ENCODE results near the gene CASKIN1. TPM values are rescaled to one million over a fixed set of nuclear protein-coding genes. Genes with fewer than 3 reads are reported as not detected.

Gene CASKIN1
- polyA plus RNA-seq, 12 donors, result 1.3 to 4.1 (median 2.1) TPM; not detected in 2

DNA sequence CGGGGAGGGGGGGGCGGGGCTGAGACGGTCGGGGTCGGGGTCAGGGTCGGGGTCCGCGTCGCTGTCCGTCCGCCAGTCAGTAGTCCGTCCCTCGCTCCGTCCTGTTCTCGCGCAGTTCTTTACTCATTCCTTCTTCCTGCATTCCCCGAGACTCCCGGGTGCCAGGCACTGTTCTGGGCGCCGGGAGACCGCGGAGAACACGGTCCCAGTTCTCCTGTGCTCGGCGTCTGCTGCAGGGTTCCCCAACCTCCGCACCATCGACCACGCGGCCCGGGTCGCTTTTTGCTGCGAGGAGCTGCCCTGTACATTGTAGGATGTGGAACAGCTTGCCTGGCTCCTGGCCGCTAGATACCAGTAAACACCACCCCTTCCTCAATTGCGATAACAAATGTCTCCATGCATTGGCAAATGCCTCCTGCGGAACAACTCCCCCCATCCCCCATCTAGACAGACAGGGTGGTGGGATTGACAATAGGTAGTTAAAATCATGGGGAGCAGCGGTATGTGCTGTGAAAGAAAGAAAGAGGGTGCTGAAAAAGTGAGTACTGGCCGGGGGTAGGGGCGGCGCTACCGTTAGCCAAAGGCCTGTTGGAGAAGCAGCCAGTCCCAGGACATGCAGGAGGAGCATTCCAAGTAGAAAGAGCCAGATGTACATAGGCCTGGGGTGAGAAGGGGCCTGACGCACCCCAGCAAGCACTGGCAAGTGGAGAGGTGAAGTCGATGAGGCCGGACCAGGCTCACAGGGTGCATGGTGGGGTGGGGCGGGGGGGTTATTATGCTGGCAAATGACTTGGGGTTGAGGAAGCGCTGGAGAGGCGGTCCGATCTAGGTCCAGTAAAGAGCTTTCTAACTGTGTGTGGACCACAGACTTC lies 40.2 kb downstream of the CASKIN1 start:
- DNase-seq, result peak; percentile 61

DNA sequence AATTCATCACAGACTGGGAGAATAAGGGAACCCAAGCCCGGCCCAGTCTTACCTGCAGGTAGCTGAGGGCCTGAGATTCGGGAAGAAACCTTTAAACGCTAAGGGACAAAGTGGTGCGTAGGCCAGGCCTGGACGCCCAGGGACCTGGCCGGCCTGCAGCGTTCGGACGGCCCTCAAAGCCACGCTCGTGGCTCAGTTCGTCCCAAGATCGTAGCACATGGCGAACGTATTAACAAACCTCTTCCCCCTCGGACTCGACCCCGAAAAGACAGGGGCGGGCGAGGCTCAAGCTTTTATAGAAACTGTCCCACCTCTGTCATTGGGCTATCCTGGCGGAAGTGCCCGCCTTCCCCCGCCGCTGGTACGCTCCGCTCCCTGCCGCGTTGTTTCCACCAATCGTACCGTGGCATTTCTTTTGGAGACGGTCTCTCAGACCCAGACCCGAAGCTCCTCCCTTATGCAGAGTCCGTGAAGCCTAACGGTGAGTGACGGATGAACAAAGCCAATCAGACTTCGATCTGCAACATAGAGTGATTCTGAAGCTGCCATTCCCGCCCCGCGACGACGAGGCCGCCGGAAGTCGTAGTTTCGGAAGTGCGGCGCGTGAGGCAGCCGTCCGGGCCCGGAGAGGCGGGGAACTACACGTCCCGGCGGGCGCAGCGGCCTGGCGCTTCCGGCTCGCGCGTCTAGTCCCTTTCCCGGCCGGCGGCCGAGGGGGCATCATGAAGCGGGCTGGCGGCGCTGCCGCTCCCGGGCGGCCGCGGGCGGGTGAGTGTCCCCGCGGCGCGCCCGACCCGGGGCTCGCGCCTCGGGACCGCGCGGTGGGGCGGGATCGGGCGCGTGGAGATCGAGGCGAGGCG lies 41.1 kb downstream of the CASKIN1 start, which contains the start of gene TRAF7:
Gene TRAF7, plus strand, starts transcription at position 692 of the 860 bp plus-strand sequence. CDS start 8,139 bp downstream, outside the sequence.
- DNase-seq, result peak; percentile 100

DNA sequence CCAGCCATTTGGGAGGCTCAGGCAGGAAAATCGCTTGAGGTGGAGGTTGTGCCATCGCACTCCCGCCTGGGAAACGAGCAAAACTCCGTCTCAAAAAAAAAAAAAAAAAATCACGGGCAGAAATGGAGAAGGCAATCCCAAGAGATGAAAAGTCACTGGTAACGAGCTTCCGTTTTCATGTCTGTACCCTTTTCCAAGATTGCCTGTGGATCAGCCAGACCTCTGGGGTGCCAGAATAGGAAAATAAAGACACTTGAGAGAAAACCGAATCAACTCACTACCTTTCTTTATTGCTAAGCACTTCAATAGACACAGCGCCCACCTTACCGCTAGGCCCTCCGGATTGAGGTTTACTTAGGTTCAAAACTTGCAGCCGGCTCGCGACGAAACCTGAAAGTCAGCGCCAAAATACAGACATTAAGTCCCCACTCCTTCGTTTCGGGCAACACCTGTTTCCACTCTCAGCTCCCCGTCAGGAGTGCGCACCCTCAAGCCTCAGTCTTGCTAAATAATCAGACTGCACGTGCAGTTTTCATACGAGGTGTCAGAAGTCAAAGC lies 41.8 kb downstream of the CASKIN1 start:
- DNase-seq, result no peak

DNA sequence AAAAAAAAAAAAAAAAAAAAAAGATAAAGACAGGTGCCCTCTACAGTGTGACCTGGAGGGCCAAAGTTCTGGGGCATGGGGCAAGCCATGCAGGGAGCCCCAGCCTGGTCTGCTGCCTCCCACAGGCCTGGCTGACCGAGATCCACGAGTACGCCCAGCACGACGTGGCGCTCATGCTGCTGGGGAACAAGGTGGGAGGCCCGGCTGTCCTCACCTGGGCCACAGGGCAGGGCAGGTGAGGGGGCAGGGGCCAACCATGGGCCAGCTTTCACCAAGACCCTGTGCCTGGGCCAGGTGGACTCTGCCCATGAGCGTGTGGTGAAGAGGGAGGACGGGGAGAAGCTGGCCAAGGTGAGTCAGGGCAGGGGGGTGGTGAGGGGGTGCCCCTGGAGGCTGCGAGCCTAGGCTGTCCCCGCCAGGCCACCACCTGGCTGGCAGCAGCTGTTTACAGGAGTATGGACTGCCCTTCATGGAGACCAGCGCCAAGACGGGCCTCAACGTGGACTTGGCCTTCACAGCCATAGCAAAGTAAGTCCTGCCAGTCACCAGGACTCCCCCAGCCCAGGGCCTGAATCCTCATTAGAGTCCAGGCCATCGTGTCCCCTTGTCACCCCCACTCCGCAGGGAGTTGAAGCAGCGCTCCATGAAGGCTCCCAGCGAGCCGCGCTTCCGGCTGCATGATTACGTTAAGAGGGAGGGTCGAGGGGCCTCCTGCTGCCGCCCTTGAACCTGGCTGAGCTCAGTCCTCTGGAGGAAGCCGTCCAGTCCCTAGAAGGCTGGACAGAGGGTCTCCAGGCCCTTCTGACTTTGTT lies 43.5 kb downstream of the CASKIN1 start:
- no peak for DNase-seq

DNA sequence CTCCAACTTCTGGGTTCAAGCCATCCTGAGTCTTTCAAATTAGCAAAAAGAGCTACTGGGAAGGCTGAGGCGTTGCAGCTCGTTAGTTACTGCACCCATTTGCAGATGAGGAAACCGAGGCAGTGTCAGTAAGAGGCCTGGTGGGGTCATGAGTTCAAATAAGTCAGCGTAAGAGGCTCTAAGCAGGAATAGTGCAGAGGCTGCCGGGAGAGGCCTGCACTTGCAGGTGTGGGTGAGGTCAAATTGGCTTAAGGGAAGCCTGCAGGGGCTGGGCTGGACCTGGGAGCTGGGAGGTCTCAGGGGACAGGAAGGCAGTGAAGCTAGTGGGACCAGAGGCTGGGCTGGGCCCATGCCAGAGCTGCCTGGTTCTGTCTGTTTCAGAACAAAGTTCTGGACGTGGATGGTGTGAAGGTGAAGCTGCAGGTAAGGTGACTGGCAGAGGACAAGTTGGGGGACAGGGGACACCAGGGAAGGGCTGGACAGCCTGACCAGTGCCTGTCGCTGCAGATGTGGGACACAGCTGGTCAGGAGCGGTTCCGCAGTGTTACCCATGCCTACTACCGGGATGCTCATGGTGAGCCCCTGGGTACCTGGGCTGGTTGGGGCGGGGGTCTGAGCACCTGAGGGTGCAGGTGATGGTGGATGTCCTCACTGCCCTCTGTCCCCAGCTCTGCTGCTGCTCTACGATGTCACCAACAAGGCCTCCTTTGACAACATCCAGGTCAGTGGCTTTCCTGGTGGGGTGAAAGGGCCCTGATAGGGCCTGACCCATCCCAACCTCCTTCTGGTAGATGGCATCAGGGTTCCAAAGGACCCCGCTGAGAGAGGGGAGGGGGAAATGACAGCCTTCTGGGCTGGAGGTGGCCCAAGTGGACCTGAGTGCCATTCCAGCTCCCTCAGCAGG lies 45.0 kb downstream of the CASKIN1 start:
- DNase-seq, result no peak

GRCh38 chr16:2150418-2151187 lies 45.8 kb downstream of the CASKIN1 start:
- DNase-seq, result no peak

DNA sequence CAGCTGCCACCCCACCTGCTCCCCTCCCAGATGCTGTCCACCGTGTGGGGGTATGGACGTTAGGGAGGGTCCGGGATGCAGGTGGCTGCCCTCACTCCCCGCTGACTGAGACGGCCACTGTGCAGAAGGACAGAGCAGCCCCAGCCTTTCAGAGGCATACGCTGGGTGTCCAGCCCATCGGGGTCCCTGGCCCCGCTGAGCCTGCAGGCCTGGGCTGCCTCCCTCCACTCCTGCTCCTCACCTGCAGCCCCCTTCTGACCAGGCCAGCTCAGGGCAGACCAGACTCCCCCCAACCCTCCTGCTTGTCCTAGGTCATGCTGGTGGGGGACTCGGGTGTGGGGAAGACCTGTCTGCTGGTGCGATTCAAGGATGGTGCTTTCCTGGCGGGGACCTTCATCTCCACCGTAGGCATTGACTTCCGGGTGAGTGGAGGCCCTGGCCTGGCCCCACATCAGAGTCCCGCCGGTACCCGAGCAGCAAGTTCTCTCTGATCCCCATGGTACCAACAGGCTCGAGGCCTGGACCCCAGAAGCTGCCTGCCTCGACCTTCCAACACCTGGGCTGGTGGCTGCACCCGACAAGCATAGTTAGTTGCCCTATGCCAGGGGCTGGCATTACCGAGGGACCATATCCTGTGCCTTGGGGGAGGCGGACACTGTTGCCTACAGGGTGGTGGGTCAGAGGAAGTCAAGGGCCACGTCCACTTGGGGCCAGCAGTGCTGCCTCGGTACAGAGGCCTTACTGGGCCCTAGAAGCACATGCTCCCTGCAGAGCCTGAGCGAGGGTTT lies 46.6 kb downstream of the CASKIN1 start:
- no peak for DNase-seq

- no peak for DNase-seq
Measured at GRCh38 chr16:2148714-2149629, 47.4 kb downstream of the CASKIN1 start.

GRCh38 chr16:2147981-2148671 lies 48.3 kb downstream of the CASKIN1 start, which contains the start of gene RAB26:
Gene RAB26 (plus strand): TSS chr16:2148625. CDS start chr16:2148784, 159 bp downstream.
- DNase-seq, result peak; percentile 67

GRCh38 chr16:2147378-2147777 lies 49.0 kb downstream of the CASKIN1 start:
- no peak for DNase-seq

GRCh38 chr16:2145843-2146242 lies 50.6 kb downstream of the CASKIN1 start:
- DNase-seq, result no peak

DNA sequence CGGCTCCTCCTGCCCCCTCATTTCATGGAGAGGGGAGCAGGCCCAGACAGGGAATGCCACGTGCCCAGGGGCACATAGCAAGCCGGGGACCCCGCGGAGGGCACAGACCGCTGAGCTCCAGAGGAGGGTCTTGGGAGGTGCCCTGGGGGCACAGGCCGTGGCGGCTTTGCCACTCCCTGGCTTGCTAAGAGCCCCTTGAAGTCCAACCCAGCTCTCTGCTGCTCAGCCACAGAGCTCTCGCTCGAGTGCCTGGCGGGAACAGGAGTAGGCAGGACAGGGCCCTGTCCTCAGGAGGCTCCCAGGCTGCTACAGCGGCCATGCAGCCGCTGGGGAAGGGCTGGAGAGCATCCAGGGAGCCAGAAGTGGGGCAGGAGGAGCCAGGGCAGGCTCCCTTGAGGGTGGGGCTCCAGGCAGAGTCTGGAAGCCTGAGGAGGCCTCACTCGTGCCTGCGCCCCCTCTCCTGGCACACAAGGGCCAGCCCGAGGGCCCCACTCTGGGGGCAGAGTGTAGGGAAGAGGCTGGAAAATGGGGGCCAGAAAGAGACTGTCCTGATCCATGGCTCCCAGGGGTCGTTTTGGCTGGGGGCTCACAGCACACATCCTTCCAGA lies 52.4 kb downstream of the CASKIN1 start:
- no peak for DNase-seq

DNA sequence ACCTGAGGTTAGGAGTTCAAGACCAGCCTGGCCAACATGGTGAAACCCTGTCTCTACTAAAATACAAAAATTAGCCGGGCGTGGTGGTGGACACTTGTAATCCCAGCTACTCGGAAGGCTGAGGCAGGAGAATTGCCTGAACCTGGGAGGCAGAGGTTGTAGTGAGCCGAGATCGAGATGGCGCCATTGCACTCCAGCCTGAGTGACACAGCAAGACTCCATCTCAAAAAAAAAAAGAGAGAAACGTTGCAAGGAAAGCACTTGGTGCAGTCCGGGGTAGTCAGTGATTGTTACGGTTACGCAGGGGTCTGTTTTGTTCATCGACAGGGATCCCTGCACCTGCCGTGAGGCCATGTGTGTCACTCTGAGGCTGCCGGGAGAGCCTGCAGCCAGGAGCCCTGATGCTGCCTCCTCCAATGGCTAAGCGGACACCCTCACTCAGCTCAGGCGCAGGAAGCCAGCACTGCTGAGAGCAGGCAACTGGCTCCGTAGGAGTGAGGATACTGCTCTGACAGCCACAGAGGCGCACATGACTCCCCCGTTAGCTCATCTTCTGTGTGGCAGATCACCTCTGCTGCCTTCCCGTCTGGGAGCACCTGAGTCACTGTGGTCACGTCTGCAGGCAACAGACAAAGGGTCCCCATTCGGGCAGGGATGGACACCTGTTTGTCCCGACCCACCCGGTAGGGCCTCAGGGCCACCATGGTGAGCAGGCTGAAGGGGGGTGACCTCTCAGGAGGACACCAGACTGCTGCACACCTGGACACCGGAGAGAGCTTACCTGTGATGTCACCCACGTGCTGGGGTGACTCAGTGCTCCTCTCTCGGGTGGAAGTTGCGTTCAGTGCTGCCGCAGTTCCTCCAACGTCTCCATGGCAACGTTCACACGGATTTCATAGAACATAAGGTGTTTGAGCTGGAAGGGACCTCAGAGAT lies 53.2 kb downstream of the CASKIN1 start:
- no peak for DNase-seq

DNA sequence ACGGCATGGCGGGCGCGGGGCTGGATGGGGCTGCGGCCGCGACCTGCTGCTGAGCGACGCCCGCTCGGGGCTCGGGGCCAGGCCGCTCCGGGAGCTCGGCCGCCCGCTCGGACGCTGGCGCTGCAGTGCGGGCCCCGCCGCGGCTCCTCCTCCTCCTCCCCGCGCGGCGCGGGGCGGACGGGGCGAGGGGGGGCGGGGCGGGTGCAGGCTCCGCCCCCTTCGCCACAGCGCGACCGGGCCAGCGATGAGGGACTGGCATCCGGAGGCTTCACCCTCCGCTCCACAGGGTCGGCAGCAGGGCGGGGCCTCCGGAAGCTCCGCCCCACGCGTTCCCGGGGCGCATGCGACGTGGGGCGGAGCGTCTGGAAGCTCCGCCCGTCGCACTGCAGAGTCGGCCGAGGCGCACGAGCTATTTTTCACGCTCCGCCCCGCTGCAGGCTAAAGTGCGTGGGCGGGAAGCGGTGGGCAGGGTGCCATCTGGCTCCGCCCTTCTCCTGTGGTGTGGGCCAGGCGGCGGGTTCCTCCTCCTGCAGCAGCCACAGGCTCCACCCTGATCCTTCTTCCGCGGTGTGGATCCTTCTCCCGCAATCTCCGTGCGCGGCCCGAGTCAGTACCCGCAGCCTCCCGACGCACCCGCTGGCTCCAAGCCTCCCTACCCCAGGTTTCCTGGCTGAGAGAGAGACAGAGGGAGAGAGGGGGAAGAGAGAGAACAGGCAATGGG lies 60.5 kb downstream of the CASKIN1 start, which contains the start of gene PKD1:
Gene PKD1, minus strand, starts transcription at position 129 of the 721 bp plus-strand sequence. CDS start 209 bp downstream, outside the sequence.
- DNase-seq, result peak; percentile 94

Data from muscle of arm (tissue), 12 donors.